Retinal pigment epithelial cell (primary cell): Measurements from ENCODE around the gene MEIS1.

ENCODE experiments used
- DNase-seq: peaks from one replicate; pipeline ENCODE4 v3.0.0-alpha.2; 2010; ENCODE audit warnings: low read depth
- H3K4me3 ChIP-seq: 2 replicates; pipeline ENCODE4 v1.5.1; 2011; ENCODE audit warnings: mild to moderate bottlenecking, low read length, control low read depth, moderate library complexity
- CTCF ChIP-seq: conservative IDR thresholded peaks from 2 replicates; pipeline ENCODE4 v1.5.1; 2011; ENCODE audit warnings: low read depth, low read length, control low read depth, inconsistent platforms

The MEIS1 gene

GRCh38 chr2:66452214-66452613 is 17.3 kb downstream of the MEIS1 start:
- TF ChIP-seq CTCF: no peak
- H3K4me3 ChIP-seq: no peak overlapping the region
- DNase-seq: no peak

GRCh38 chr2:66452917-66453316 is 18.0 kb downstream of the MEIS1 start:
- no peak for TF ChIP-seq CTCF
- no peak overlapping the region for H3K4me3 ChIP-seq
- no peak for DNase-seq

GRCh38 chr2:66455490-66455889 is 20.6 kb downstream of the MEIS1 start:
- no peak for DNase-seq
- no peak overlapping the region for H3K4me3 ChIP-seq
- TF ChIP-seq CTCF: no peak

GRCh38 chr2:66456183-66457041 is 21.5 kb downstream of the MEIS1 start:
- no peak overlapping the region for H3K4me3 ChIP-seq
- no peak for TF ChIP-seq CTCF
- no peak for DNase-seq

GRCh38 chr2:66457545-66457944 is 22.6 kb downstream of the MEIS1 start:
- no peak overlapping the region for H3K4me3 ChIP-seq
- TF ChIP-seq CTCF: no peak
- DNase-seq: no peak

- no peak for TF ChIP-seq CTCF
- no peak overlapping the region for H3K4me3 ChIP-seq
- DNase-seq: no peak
Measured at GRCh38 chr2:66460031-66460430, 25.1 kb downstream of the MEIS1 start.

- no peak for DNase-seq
- TF ChIP-seq CTCF: no peak
Measured at GRCh38 chr2:66461001-66461663, 26.2 kb downstream of the MEIS1 start.

More at GRCh38 chr2:66461001-66461663, 26.2 kb downstream of the MEIS1 start:
- no peak overlapping the region for H3K4me3 ChIP-seq
